HuH-7.5 (cell line): ENCODE measurements around the gene PRR5L.
"Not testable (repeated sequence)": the region's sequence is repeated elsewhere in the genome, so short reads cannot be mapped to it uniquely, and the experiment has no call there.

Source experiments
- DNase-seq: peaks from one replicate; pipeline ENCODE4 v3.0.0; 2011; ENCODE audit warnings: low spot score

PRR5L gene

DNA sequence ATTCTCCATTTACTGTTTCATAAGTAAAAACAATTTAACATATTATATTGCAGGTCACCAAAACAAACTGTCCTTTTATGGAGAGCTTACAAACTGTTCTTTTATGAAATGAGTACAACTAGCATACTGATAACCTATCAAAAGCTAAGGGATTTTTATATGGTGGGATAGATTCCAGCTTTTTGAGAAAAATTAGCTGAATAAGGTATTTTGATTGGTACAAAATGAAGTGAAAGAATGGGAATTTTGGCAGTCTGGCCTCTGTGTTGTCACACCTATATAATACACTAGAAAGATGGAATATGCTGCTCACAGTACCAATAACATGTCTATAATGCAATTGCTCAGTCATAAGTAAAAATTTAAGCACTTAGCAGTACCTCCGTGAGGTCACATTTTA lies 202.6 kb downstream of the PRR5L start:
- no peak for DNase-seq

DNA sequence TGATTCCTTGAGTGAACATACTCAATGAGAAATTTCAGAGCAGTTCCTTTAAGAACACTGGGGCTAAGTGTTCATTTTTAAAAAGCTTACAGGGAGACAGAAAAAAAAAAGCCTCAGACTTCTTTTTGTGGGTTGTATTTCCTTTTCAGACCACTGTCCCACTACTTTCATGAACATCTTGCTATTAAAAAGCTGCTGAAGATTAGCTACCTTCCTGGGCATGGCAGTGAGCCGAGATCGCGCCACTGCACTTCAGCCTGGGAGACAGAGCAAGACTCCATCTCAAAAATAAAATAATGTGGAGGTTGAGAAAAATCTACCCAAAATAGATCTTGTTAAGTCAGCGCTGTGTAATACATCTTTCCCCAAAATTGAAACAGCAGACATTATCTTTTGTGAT lies 203.2 kb downstream of the PRR5L start:
- no peak for DNase-seq

DNA sequence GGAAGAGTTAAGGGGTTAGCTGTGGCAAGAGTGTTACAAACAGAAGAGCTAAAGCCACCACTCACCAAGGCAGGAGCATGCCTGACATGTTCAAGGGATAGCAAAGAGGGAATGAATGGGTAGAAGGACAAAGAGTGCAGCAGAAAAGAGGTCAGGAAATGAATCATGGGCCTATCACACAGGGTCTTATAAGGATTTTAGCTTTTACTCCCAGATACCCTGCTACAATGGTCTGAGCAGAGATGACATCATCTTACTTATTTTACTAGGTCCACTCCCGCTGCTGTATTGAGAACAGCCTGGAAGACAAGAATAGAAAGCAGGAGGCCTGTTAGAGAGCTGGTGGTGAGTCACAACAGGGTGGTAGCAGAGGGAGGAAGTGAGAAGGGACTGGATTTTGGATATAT lies 204.2 kb downstream of the PRR5L start:
- no peak for DNase-seq

DNA sequence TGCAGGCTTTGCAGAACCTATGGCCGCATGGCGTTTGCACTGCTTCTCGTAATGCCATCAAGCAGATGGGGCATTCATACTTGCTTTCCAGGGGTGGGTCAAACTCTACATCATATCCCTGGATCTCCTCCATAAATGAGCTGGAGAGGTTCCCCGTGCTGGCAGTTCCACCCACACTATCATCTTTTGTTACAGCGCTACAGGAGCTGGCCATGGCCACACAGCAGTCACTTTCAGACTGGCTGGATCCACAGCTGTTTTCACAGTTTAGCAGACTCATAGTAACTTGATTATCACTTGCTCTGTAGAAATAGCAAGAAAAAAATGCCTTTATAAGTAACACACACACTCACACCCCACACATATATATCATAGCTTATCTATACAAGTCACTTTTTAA lies 205.1 kb downstream of the PRR5L start:
- no peak for DNase-seq

DNA sequence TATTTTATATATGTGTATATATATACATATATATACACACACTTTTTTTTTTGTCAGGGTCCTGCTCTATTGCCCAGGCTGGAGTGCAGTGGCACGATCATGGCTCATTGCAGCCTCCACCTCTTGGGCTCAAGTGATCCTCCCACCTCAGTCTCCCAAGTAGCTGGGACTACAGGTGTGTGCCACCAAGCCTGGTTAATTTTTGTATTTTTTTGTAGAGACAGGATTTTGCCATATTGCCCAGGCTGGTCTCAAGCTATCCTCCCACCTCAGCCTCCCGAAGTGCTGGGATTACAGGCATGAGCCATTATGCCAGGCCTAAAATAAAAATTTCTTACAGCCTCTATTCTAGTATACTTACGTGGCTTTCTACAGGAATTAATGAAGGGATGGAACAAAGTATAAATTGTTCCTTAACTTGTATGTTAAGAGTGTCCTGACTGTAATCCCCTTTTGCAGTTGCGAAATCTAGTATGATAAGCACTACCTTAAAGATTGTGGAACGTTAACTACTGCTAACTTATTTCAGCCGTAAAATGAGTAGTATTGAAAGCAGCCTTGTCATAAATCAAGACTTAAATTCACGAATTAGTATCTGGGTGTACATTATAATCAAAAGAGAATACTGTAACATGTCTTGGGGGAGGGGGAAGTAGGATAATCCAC lies 211.9 kb downstream of the PRR5L start:
- DNase-seq: no peak

DNA sequence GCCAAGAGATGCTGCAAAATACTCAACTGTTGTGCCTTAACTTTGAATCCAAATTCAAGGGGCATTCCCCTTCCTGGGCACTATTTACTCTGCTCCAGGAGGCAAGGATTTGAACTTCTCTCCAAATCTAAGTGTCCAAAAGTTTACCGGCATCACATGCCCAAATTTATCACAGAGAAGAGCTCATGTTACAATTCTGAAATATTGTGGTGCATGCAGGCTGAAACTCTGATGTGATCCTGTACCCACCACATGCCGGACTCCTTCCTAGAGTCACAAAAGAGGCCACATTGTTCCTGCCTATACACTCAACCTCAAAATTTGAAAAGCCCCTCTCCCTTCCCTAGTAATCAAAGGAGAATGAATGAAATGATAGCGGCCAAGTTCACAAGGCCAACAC lies 212.7 kb downstream of the PRR5L start:
- DNase-seq: no peak

DNA sequence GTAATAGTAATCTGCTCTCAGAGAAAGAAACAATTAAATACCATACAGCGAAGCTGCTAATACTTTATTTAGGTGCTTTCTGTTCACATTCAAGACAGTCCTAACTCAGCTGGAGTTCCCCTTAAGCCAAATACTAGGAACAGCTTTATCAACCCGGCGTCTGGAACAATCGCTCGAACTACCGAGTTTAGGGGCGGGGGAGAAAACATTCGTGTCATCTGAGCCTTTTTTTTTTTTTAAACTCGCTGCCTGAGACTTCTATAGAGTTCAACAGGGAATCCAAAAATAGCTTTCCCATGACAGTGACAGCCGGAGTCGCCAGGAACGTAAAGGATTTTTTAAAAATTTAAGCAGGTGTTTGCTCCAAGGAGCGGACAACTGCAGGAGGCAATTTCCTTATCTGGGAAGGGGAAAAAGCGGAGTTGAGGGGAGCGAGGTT lies 213.1 kb downstream of the PRR5L start:
- DNase-seq: no peak

DNA sequence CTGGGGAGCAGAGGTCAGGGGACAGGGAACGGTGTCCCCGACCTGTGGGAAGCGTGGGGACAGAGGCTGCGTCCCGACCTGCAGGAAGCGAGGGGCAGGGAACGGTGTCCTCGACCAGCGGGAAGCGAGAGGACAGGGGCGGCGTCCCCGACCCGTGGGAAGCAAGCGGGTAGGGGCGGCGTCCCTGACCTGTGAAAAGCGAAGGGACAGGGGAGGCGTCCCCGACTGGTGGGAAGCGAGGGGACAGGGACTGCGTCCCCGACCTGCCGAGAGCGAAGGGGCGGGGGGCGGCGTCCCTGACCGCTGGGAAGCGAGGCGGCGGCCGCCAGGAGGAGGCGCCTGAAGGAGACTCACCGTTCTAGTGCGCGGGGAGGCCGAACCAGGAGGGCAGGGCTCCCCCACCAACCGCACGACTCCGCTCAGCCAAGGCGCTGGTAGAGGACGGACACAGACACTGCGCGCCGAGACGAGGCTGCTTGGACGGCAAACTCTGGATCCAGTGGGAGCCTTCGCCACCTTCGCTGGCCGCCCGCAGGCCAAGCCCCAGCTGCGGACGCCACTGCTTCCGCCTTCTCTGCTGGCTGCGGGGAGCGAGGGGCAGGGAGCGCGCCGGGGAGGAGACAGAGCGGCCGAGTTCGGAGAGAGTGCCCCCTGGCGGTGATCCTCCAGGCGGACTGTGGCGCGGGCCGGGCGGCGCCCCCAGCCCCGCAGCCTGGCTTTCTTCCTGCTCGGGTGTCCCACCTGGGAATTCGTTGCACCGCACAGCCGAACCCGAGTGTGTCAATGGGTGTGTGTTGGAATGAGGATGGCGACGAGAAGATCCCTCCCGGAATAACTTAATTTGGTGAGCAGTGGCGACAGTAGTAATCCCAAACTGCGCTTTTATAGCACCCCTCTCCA lies 213.9 kb downstream of the PRR5L start, which contains the start of gene TRAF6:
Gene TRAF6, minus strand, starts transcription at position 579 of the 900 bp plus-strand sequence. CDS start 8,757 bp downstream, outside the sequence.
- DNase-seq: peak; percentile 48

DNA sequence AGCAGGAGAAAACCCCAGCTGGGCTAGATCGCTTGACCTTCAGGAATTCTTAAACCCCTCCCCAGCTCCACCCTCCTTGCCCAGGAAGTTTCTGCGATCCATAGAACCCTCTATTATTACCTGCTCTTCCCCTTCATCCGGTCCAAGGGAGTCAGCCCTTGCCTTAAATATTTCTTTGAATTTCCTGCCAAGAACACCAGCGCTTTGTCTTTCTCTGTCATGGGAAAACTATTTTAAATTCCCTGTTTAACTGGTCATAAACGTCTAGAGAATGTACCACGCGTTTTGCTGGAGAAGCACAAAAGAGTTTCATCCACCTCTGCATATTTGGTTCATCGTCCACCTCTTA lies 214.5 kb downstream of the PRR5L start:
- DNase-seq: peak; percentile 7

DNA sequence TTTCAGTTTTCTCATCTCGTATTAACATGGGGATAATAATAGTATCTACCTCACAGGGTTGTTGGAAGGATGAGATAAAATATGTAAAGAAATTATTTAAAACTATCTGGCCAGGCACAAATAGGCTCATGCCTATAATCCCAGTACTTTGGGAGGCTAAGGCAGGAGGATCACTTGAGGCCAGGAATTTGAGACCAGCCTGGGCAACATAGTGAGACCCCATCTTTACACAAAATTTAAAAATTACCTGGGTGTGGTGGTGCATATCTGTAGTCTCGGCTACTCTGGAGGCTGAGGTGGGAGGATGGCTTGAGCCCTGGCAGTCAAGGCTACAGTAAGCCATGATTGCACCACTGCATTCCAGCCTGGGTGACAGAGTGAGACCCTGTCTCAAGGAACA lies 215.0 kb downstream of the PRR5L start:
- not testable (repeated sequence) for DNase-seq

DNA sequence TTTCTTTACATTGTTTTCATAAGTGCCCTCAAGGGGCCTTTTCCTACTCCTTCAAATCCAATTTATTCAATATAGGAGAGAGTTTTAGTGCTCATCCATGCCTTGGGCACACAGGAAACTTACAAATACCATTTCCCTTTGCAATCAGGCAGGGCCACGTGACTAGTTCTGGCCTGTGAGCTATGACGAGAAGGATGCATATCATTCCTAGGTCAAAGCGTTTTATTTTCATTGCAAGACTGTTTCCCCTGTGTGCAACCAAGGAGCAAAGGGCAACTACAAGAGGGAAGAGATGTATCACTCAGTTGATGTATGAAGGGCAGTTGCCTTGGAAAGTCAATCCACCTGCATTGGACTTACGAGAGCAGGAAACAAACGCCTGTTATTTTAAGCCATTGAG lies 215.9 kb downstream of the PRR5L start:
- no peak for DNase-seq

DNA sequence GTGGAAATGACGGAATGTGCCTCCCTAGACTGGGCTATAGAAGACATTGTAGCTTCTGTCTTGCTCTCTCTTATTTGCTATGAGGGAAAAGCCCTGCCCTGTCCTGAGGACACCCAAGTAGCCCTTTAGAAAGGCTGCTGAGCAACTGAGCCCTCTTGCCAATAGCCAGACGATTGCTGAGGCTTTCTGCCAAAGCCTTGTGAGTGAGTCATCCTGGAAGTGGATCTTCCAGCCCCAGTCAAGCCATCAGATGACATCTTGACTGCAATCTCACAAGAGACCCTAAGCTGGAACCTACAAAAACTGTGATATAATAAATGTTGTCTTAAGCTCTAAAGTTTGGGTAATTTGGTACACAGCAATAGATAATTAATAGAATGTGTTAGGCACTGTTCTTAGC lies 217.9 kb downstream of the PRR5L start:
- no peak for DNase-seq
